GM21367 (cell line): Measurements from ENCODE around the gene ABCB8.
A peak's percentile ranks its signal among the peaks of the same experiment; 100 is the strongest.

ENCODE experiments used
- ATAC-seq: cut with Tn5 transposase; IDR thresholded peaks from one replicate; pipeline ENCODE4 v1.9.1; 2021; ENCODE audit not compliant: unreplicated experiment

Gene ABCB8

GRCh38 chr7:151070574-151070960, 42.3 kb downstream of the ABCB8 start:
- no peak for ATAC-seq

GRCh38 chr7:151071032-151071866, 43.0 kb downstream of the ABCB8 start:
- no peak for ATAC-seq

DNA sequence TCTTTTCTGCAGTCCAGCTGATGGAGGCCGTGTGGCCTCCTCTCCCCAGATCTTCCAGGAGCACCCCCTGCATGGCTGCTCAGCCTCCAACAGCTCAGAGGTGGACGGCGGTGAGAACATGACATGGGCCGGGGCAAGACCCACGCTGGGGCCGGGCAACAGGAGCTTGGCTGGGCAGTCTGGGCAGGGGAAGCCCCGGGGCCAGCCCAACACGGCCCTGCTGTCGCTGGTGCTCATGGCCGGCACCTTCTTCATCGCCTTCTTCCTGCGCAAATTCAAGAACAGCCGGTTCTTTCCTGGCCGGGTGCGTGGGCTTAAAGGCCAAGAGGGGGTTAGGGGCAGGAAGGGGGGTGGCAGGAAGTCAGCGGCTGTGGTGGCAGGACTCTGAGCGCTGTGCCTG, 45.7 kb downstream of the ABCB8 start:
- no peak for ATAC-seq

DNA sequence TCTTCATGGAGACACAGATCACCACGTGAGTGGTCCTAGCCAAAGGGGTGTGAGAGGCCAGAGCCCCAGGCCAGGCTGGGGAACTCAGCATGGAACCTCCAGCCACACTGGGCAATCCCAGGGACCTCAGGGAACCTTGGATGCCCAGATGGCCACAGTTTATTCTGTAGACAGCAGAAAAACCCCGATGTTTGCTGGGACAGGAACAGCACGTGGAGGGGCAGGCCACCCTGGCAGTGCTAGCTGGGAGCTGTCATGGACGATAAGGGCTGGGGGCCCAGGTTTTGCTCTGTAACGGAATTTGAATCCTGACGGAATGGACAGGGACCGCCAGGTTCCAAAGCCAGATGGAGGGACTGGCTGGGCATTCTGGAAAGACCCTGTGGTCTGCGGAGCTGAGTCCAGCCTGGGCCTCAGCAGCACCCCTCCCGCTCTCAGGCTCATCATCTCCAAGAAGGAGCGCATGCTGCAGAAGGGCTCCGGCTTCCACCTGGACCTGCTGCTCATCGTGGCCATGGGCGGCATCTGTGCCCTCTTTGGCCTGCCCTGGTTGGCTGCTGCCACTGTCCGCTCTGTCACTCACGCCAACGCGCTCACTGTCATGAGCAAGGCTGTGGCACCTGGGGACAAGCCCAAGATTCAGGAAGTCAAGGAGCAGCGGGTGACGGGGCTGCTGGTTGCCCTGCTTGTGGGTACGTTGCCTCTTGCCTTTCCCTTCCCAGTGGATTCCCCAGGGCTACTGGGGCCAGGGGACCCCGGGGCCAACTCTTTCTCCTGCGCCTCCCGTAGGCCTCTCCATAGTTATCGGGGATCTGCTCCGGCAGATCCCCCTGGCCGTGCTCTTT, 46.8 kb downstream of the ABCB8 start:
- no peak for ATAC-seq

- no peak for ATAC-seq
Measured at GRCh38 chr7:151075662-151075971, 47.4 kb downstream of the ABCB8 start.

DNA sequence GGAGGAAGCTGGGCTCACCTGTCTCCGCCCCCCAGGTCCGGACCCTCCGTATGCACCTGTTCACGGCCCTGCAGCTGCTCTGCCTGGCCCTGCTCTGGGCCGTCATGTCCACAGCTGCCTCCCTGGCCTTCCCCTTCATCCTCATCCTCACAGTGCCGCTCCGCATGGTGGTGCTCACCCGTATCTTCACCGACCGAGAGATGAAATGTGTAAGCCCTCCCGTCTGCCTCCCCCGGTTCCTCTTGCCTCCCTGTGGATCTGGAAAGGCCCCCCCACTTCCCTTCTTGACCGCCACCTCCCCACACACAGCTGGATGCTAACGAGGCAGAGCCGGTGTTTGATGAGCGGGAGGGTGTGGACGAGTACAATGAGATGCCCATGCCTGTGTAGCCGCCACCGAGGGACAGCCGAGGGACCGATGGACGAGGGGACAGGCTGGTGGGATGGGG, 47.8 kb downstream of the ABCB8 start:
- ATAC-seq: no peak

DNA sequence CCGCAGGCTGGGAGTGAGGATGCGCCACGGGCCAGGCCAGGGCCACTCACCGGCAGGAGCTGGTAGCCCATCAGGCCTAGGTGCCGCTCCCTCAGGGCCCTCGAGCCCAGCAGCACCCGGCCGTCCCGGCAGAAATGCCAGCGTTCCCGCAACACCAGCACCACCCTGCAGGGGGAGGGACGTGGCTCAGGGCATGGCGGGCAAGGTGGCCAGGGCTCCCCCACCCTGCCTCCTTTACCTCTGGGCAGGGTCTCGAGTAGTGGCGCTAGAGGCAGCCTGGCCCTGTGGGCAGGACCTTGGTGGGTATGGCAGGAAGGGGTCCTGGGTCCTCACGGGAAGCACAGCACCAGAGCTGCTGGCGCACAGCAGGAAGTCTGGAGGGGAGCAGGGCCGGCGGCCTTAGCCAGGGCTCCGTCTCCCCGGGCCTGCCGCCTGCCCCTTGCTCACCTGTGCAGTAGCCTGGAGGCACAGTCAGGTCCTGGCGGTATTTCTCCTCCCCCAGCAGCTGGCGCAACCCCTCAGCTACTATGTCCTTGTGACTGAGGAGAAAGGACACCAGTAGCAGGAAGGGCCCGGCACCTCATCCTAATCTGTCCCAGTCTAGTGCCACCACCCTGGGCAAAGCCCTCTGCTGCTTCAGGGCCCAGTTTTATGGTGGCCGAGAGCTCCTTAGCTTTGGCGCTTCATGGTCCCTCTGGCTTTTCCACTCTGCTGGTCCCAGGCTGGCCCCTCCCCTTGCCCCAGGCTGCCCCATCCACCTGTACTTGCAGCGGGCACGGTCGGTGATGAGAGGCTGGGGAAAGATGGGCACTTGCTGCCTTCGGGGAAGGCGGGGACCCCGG, 48.8 kb downstream of the ABCB8 start:
- no peak for ATAC-seq

DNA sequence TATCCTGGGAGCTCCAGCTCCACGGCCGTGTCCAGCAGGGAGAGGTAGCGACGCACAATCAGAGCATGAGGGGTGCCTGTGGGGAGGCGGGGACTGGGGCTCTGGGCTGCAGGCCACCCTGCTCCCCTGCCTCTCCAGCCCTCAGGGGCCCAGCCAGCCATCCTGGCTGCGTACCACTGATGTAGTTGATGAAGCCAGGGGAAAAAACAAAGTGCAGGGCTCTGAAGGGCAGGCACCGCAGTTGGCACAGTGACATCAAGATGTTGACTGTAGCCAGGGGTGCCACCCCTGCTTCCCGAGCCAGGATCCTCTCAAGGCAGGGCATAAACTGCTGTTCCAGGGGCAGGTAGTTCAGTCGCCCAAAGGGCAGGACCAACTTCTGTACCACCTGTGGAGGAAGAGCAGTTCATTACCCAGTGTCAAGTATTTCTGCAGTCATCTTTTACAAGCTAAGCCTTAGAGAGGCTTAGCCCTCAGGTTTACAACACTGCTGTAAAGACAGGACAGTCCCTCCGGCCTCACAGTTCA, 49.5 kb downstream of the ABCB8 start:
- ATAC-seq: no peak

DNA sequence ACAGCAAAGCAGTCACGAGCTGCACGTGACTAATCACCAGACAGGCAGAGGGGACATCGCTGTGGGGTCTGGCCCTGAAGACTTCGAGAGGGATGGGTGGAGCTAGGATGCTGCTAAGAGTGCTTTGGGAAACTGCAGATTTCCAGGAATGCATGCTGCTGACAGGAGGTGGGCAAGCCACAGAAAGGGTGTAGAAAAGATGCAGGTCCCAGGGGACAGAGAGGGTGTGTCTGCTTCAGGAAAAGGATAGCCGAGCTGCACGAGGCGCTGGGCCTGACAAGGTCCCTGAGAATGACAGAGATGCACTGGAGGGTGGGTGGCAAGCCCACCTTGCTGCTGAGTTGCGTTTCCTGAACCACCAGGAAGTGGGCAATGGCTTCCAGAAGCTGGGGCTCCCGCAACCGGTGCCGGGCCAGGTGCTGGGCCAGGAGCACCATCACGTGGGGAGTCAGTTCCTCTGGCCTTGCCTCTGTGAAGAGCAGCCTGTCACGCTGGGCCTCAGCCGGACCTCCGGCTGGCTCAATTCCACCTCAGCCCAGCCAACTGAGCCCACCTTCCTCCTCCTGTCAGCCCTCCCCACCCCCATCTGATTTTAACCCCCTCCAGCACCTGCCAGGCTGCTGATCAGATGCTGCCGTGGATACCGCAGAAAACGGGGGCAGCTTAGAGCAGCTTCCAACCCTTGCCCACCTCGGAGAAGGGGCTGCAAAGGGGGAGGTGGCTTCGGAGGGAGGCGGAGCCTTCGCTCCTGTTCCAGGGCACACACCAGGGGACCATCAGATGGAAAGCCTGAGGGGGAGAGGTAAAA, 50.2 kb downstream of the ABCB8 start:
- ATAC-seq: no peak

- no peak for ATAC-seq
Measured at GRCh38 chr7:151079199-151079910, 51.1 kb downstream of the ABCB8 start.

DNA sequence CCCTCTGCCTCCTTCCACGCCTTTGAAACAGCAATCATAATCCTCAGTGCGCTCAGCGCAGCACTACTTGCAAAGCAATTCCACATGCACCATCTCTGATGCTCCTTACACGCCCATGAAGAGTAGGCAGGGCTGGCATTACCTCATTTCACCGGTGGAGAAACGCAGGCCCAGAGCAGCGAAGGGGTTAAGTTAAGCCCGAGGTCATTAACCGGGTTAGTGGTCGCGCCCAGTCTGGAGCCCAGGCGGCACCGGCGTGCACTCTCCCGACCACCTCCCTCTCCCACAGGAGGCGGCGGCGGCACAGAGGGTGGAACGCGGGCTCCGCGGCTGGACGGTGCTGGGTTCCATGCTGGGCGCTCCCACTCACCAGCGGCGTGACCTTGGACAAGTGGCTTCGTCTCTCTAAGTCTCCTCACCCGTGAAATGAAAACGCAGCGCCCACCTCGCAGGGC, 51.8 kb downstream of the ABCB8 start:
- peak; percentile 1 for ATAC-seq

- ATAC-seq: peak; percentile 76
Measured at GRCh38 chr7:151080522-151081169, 52.4 kb downstream of the ABCB8 start, which contains the start of gene FASTK. Gene FASTK, minus strand, starts transcription at chr7:151080809. Its CDS starts 43 bp downstream, at chr7:151080766.

DNA sequence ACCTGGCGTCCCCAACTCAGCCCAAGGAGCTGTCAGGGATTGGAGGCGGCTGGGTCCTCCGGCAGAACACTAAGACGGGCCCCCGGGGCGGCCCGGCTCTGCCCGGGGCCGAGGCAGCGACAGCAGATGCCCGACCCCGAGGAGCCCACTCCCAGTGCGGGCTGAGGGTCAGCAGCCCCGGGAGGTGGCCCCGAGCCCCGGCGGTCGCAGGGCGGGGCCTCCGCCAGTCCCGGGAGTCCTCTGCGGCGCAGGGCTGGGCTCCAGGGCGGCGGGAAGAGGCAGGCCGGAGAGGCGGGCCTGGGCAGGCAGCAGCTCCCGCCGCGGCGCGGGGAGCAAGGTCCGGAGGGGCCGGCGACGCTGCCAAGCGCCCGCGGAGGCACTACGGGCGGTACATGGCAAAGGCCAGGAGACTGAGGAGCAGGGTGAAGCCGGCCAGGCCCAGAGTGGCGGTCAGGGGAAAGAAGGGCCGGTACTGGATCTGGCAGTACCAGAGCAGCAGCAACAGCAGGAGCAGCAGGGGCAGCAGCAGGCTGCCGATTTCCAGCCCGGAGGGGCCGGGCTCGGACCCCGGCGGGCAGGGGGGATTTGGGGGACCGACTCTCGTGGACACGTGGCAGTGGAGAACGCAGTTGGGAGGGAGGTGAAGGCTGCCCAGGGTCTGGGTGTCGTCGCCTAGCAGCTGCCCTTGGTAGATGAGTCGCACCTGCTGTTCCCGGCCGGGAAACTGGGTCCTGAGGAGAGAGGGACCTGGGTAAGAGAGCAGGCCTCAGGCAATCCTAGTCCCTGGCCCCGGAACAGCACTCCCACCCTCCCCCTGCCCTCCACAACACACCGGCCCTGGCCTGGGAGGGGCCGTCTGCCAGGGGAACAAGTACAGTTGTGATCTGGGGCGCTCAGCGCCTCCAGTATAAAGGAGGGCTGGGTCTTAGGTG, 53.2 kb downstream of the ABCB8 start:
- ATAC-seq: no peak

GRCh38 chr7:151082141-151083070, 54.2 kb downstream of the ABCB8 start:
- ATAC-seq: no peak

- ATAC-seq: peak; percentile 40
Measured at GRCh38 chr7:151083071-151083823, 55.0 kb downstream of the ABCB8 start, which contains the start of gene TMUB1. Gene TMUB1, minus strand, starts transcription at chr7:151083493. Its CDS starts 930 bp downstream, at chr7:151082563.

DNA sequence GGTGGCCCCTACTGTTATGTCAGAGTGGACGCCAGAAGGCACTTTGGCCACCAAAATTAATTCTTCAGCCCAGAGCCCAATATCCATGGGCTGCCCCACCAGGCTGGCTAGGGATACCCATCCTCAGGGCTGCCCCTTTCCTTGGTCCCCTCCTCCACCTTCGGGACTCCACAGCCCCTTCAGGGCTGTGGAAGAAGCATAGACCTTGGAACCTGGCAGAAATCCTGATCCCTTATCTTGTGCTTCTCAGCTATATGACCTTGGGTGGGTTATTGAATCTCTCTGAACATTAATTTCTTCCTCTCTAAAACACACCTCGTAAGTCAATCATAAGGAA, 55.5 kb downstream of the ABCB8 start:
- ATAC-seq: no peak
